GM18517 (cell line): ENCODE measurements around the gene GTF2B.
"Not testable (repeated sequence)": the region's sequence is repeated elsewhere in the genome, so short reads cannot be mapped to it uniquely, and the experiment has no call there.

ENCODE experiments used
- ATAC-seq: cut with Tn5 transposase; IDR thresholded peaks from one replicate; pipeline ENCODE4 v1.9.1; 2021; ENCODE audit warnings: mild to moderate bottlenecking, moderate library complexity; ENCODE audit not compliant: unreplicated experiment

Gene GTF2B

GRCh38 chr1:88891318-88891950, at the start of gene GTF2B:
TSS of gene GTF2B (minus strand) at chr1:88891567. CDS start at chr1:88891499, 68 bp downstream.
- peak; percentile 93 for ATAC-seq

GRCh38 chr1:88938528-88938927, 47.2 kb upstream of the GTF2B start:
- ATAC-seq: not testable (repeated sequence)

- no peak for ATAC-seq
Observed at GRCh38 chr1:88936760-88937342, 45.5 kb upstream of the GTF2B start.

- no peak for ATAC-seq
Observed at GRCh38 chr1:88936223-88936523, 44.8 kb upstream of the GTF2B start.

- ATAC-seq: peak; percentile 55
Observed at GRCh38 chr1:88935522-88936222, 44.3 kb upstream of the GTF2B start.

GRCh38 chr1:88930176-88930575, 38.8 kb upstream of the GTF2B start:
- ATAC-seq: not testable (repeated sequence)

- ATAC-seq: no peak
Observed at GRCh38 chr1:88923224-88923623, 31.9 kb upstream of the GTF2B start.

- ATAC-seq: no peak
Observed at GRCh38 chr1:88922214-88922613, 30.8 kb upstream of the GTF2B start.

GRCh38 chr1:88920845-88921244, 29.5 kb upstream of the GTF2B start:
- ATAC-seq: no peak

- no peak for ATAC-seq
Observed at GRCh38 chr1:88917321-88918025, 26.1 kb upstream of the GTF2B start.

GRCh38 chr1:88916883-88917282, 25.5 kb upstream of the GTF2B start:
- no peak for ATAC-seq

GRCh38 chr1:88911800-88912199, 20.4 kb upstream of the GTF2B start:
- ATAC-seq: not testable (repeated sequence)

- no peak for ATAC-seq
Observed at GRCh38 chr1:88911161-88911560, 19.8 kb upstream of the GTF2B start.

- no peak for ATAC-seq
Observed at GRCh38 chr1:88910401-88910800, 19.0 kb upstream of the GTF2B start.

GRCh38 chr1:88900883-88901282, 9.5 kb upstream of the GTF2B start:
- ATAC-seq: no peak

- no peak for ATAC-seq
Observed at GRCh38 chr1:88897070-88897730, 5.8 kb upstream of the GTF2B start.

- no peak for ATAC-seq
Observed at GRCh38 chr1:88892357-88892877, 1.1 kb upstream of the GTF2B start.

- no peak for ATAC-seq
Observed at GRCh38 chr1:88891951-88892340, 579 bp upstream of the GTF2B start.

GRCh38 chr1:88890791-88891317, 513 bp downstream of the GTF2B start:
- no peak for ATAC-seq

- no peak for ATAC-seq
Observed at GRCh38 chr1:88890131-88890530, 1.2 kb downstream of the GTF2B start.

GRCh38 chr1:88888750-88889149, 2.6 kb downstream of the GTF2B start:
- no peak for ATAC-seq
